AG04449 (cell line): ENCODE results near the gene MAP3K3.

Experiments
- CTCF ChIA-PET: fragments of 350-600 bp; formaldehyde crosslinking; extraction: SDS; loops from one replicate; lab custom pipeline; 2021; ENCODE audit warnings: antibody characterized with exemption; lab: Yijun Ruan, JAX
- POLR2A ChIA-PET: fragments of 400-600, 350-600 bp; formaldehyde crosslinking; extraction: SDS; loops from one replicate; lab custom pipeline; 2020; ENCODE audit warnings: antibody characterized with exemption, inconsistent platforms; lab: Yijun Ruan, JAX
- DNase-seq: peaks from one replicate; pipeline ENCODE4 v3.0.0-alpha.2; 2010; ENCODE audit warnings: low read depth, low spot score
- H3K4me3 ChIP-seq: 2 replicates; pipeline ENCODE4 v1.5.1; 2011; ENCODE audit warnings: low read depth, mild to moderate bottlenecking, control low read depth, low read length
- TF ChIP-seq, protein P1 (sequence below): IDR thresholded peaks from one replicate; pipeline ENCODE4 v1.5.1; 2011; ENCODE audit warnings: mild to moderate bottlenecking, moderate library complexity, low read length, control low read depth, inconsistent platforms; ENCODE audit not compliant: insufficient read depth; ENCODE audit errors: missing control alignments

MAP3K3 gene

DNA sequence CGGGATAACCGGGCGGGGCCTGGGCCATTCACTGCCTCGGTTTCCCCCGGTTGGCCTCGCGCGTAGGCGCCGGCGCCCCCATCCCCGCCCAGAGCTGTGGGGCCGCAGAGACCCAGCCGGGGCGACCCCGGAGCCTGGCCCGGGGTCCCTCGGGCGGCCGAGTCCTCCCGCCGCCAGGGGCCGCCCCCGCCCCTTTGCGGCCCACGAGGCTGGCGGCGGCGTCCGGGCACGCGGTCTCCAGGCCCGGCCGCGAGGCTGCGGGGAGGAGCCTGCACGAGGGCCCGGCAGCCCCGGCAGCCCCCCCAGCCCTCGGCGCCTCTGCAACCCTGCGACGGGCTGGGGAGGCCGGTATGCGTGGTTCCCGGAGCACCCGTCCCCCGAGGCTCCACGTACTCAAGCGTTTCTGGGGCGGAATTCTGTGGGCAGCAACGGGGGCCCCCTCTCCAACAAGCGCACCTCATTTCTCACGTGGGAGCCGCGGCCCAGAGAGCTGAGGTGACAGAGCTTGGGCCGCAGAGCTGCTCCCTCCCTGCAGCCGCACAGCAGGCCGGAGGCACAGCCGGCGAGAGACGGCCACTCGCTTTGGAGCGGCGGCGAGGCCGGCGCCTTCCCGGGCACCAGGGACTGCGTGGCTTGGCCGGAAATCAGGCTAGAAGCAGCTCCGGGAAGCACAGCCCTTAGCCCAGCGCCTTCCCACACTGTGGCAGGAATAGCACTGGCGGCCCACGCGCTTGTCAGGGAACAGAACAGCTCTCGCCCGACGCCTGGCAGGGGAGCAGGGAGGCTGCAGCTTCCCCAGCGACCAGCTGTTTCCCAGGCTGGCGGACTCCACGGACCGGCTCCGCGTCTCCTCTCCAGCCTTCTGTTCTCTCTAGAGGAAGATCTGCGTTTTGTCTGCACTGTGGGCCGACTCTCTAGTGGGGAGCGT is 78.6 kb downstream of the MAP3K3 start:
- POLR2A ChIA-PET = interaction anchor here (0.9 kb wide), 1 partner anchor 79 kb away, joined by 4 read pairs; the partner anchor contains the start of gene MAP3K3
- TF ChIP-seq, protein P1, sequence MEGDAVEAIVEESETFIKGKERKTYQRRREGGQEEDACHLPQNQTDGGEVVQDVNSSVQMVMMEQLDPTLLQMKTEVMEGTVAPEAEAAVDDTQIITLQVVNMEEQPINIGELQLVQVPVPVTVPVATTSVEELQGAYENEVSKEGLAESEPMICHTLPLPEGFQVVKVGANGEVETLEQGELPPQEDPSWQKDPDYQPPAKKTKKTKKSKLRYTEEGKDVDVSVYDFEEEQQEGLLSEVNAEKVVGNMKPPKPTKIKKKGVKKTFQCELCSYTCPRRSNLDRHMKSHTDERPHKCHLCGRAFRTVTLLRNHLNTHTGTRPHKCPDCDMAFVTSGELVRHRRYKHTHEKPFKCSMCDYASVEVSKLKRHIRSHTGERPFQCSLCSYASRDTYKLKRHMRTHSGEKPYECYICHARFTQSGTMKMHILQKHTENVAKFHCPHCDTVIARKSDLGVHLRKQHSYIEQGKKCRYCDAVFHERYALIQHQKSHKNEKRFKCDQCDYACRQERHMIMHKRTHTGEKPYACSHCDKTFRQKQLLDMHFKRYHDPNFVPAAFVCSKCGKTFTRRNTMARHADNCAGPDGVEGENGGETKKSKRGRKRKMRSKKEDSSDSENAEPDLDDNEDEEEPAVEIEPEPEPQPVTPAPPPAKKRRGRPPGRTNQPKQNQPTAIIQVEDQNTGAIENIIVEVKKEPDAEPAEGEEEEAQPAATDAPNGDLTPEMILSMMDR = no peak
- CTCF ChIA-PET = interaction anchor here (1.2 to 1.9 kb wide), 4 partner anchors 10 to 15 kb away, joined by 3 to 6 read pairs (median 4); no protein-coding TSS in a partner anchor
- H3K4me3 ChIP-seq = peak overlapping the region; percentile 59
- DNase-seq = no peak

DNA sequence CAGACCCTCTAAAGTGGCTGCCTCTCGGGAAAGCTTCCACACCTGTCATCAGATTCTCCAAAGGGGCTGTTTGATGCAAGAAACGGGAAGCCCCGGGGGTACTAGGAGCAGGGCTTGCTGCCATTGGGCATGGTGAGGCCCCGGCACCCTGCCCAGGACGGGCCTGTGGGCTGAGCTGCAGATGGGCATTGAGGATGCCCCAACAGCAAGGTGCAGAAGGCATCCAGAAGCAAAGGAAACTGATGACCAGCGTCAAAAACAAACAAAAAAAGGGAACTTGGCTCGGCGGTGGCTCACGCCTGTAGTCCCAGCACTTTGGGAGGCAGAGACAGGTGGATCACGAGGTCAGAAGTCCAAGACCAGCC is 79.2 kb downstream of the MAP3K3 start:
- ChIA-PET POLR2A (interaction anchor here (0.9 kb wide), 1 partner anchor 80 kb away, joined by 4 read pairs; the partner anchor contains the start of gene MAP3K3), CTCF (interaction anchor here (1.2 to 1.9 kb wide), 4 partner anchors 10 to 14 kb away, joined by 3 to 6 read pairs (median 4); no protein-coding TSS in a partner anchor)
- TF ChIP-seq, protein P1 = no peak
- no peak overlapping the region; the same call in 1 of the 2 replicates for H3K4me3 ChIP-seq
- no peak for DNase-seq

DNA sequence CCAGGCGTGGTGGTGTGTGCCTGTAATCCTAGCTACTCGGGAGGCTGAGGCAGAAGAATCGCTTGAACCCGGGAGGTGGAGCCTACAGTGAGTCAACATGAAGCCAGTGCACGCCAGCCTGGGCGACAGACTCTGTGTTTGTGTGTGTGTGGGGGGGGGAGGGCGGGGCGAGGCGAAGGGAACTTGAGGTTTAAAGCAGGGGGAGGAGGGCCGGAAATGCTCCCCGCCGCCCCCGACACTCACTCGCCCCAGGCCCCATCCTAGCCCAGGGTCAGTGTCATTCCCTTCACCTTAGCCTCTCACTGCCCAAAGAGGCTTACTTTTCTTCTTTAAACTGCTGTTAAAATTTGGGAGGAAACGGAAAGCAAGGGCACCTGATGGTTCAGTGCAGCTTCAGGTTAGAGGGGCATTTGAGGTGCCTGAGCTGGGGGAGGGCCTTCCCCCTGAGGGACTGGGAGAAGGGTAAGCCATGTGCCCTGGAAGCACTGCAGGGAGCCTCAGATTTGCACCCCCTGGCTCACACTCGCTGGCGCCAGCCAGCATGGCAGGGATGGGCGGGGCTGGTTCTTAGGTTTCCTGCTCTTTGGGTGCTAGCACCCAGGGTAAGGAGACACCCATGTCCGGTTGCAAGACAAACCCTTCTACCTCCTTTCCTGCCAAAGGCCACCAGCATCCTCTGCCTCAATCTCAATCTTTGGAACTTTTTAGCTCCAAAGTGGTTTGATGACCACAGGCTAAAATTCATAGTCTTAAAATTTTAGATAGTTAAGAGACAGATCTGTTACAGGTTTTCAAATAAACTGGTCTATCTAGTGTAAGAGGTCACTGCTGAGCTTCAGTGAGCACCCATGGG is 79.9 kb downstream of the MAP3K3 start:
- TF ChIP-seq, protein P1 = no peak
- no peak for DNase-seq
- no peak overlapping the region for H3K4me3 ChIP-seq
- POLR2A ChIA-PET = no interaction called here
- CTCF ChIA-PET = interaction anchor here (1.0 to 1.9 kb wide), 4 partner anchors 9 to 223 kb away, joined by 3 to 6 read pairs (median 4); no protein-coding TSS in a partner anchor

DNA sequence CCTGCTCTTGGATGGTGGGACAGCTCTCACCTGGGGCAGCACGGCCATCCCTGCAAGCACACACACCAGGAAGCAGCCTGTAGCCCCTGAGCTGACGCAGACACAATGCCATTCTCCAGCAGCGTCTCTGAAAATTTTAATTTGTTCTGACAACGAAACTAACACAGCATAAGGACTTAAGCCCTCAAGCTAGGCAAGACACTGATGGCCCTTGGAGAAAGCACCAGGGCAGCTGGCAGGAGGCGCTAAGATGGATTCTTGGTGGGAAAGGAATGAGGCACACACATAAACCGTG is 80.5 kb downstream of the MAP3K3 start:
- no peak for DNase-seq
- ChIA-PET CTCF (interaction anchor here (1.0 kb wide), 2 partner anchors 12 to 224 kb away, joined by 3 to 4 read pairs; no protein-coding TSS in a partner anchor), POLR2A (no interaction called here)
- TF ChIP-seq, protein P1 = no peak
- no peak overlapping the region for H3K4me3 ChIP-seq

DNA sequence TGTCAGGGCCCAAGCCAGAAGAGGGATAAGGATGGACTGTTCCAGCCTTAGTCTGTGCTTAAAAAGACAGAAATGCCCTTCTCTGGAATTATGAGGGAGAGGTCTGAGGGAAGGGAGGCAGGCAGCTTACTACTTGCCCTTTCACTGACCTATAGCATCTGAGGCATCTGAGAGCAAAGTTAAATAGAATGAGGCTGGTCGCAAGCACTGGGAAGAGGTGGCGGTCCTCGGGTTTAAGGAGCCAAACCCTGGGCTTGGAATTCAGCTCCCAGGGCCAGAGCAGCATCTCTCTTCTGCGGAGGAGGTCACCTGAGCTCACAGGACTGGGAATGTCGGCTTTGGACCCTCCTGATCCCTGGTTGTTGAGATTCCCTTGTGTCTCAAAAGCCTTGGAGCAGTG is 80.8 kb downstream of the MAP3K3 start:
- H3K4me3 ChIP-seq = no peak overlapping the region
- DNase-seq = no peak
- ChIA-PET POLR2A (no interaction called here), CTCF (interaction anchor here (1.0 kb wide), 2 partner anchors 12 to 224 kb away, joined by 3 to 4 read pairs; no protein-coding TSS in a partner anchor)
- TF ChIP-seq, protein P1 = no peak
